Prostate gland (tissue), 2 donors: ENCODE measurements around the gene TEPSIN. TPM values are rescaled to one million over a fixed set of nuclear protein-coding genes. Genes with fewer than 3 reads are reported as not detected.

Experiments used
- DNase-seq: peaks from one replicate; pipeline ENCODE4 v3.0.0-alpha.2; 2019; ENCODE audit warnings: low spot score
- H3K27ac ChIP-seq, 2 donors: fragments of 200-600 bp; sonication (generic); 2 replicates each; pipeline ENCODE4 v1.5.1; 2017 to 2019
- H3K27me3 ChIP-seq: fragments of 200-600 bp; sonication (generic); replicated peaks from 2 replicates; pipeline ENCODE4 v1.5.1; 2019; ENCODE audit not compliant: insufficient read depth
- H3K36me3 ChIP-seq, 2 donors: fragments of 200-600 bp; sonication (generic); 1 replicate in 1 of 2; 2 replicates in 1 of 2; pipeline versions ENCODE4 v1.5.1 to v1.8.1; 2017 to 2019
- H3K4me1 ChIP-seq: fragments of 200-600 bp; sonication (generic); replicated peaks from 2 replicates; pipeline ENCODE4 v1.5.1; 2019
- H3K4me3 ChIP-seq, 2 donors: fragments of 200-600 bp; sonication (generic); 2 replicates each; pipeline ENCODE4 v1.5.1; 2017 to 2019
- H3K9me3 ChIP-seq: fragments of 200-600 bp; sonication (generic); 2 replicates; pipeline ENCODE4 v1.5.1; 2017
- POLR2A ChIP-seq: fragments of 450-650 bp; IDR thresholded peaks from one replicate; pipeline ENCODE4 v1.6.1; 2016; ENCODE audit warnings: antibody characterized with exemption, mild to moderate bottlenecking
- POLR2AphosphoS5 ChIP-seq: sonication (generic); formaldehyde crosslinking; IDR thresholded peaks from one replicate; pipeline ENCODE4 v1.6.1; 2017; ENCODE audit warnings: antibody characterized with exemption
- WGBS: methylation state at CpG from one replicate; pipeline ENCODE4 v1.1.5; 2018; 5-methylcytosine and 5-hydroxymethylcytosine counted together
- intact Hi-C: fragments of 100-400 bp; cut with DNase I; formaldehyde crosslinking; loops from one replicate; pipeline ENCODE4 v1.14.2; 2022
- total RNA-seq, 2 donors: library from RNA; depleted of rRNA; stranded (reverse); fragments of >200 nt; gene quantifications; one replicate each; pipeline ENCODE4 v1.1.0, GENCODE V29; 2016
- TF ChIP-seq, protein P1 (sequence below), 4 experiments: fragments of 200-600 bp in 2 of 4; fragments of 450-650 bp in 2 of 4; sonication (generic) in 2 of 4; IDR thresholded peaks; 1 replicate in 3 of 4; 2 replicates in 1 of 4; pipeline ENCODE4 v1.5.1; 2016 to 2019; ENCODE audit warnings: antibody characterized with exemption in 4 of 4, mild to moderate bottlenecking in 2 of 4, moderate library complexity in 2 of 4

TEPSIN gene, protein sequence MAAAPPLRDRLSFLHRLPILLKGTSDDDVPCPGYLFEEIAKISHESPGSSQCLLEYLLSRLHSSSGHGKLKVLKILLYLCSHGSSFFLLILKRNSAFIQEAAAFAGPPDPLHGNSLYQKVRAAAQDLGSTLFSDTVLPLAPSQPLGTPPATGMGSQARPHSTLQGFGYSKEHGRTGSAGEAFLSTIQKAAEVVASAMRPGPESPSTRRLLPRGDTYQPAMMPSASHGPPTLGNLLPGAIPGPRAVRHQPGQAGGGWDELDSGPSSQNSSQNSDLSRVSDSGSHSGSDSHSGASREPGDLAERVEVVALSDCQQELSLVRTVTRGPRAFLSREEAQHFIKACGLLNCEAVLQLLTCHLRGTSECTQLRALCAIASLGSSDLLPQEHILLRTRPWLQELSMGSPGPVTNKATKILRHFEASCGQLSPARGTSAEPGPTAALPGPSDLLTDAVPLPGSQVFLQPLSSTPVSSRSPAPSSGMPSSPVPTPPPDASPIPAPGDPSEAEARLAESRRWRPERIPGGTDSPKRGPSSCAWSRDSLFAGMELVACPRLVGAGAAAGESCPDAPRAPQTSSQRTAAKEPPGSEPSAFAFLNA
- total RNA-seq = 10 to 100 TPM; 35.6 to 81.5 TPM

DNA sequence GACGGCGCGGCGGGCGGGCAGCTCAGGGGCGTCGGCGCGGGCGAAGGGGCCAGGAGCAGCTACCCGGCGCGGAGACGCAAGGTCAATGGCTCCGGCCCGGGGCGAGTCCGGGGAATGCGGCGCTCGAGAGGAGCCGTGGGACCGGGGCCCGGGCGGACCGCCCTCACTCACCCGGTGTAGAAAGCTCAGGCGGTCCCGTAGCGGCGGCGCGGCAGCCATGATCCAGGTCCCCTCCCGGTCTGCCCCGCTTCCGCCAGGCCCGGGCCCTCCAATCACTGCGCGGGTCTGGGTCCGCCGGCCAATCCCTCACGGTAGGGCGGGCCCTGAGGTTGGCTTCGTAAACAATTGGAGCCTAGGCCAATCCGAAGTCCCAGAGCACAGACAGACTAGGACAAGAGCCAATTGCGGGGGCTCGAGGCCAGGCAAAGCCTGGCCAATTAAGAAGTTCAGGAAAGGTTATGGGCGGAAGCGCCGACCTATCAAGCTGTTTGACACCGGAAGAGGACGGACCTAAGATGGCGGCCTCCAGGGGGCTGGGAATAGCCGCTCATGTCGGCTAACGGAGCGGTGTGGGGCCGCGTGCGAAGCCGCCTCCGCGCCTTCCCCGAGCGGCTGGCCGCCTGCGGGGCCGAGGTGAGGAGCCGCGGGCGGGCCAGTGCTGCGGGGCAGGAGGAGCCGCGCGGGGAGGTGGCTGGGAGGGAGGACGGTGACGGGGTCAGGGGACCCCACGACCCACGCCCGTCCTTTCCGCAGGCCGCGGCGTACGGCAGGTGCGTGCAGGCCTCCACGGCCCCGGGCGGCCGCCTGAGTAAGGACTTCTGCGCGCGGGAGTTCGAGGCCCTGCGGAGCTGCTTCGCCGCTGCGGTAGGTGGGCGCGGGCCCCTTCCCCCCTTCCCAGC, at the start of gene TEPSIN, which contains the start of gene NDUFAF8:
TSS of gene TEPSIN (minus strand) at position 241 of the 899 bp plus-strand sequence. CDS start at position 219, 22 bp downstream.
TSS of gene NDUFAF8 (plus strand) at position 504 of the 899 bp plus-strand sequence. CDS start at position 550, 46 bp downstream.
- H3K36me3 ChIP-seq = no peaks in the 10 kb centered on the region
- no peaks in the 10 kb centered on the region for H3K27me3 ChIP-seq
- H3K27ac ChIP-seq = peak within 1 kb of the TSS; percentile 75 to 76
- WGBS = under 1% methylated on average over 68 of the region's 100 CpGs
- H3K4me1 ChIP-seq = peaks cover 7% of the 10 kb centered on the region
- no peaks in the 10 kb centered on the region for H3K9me3 ChIP-seq
- DNase-seq = peak; percentile 99
- TF ChIP-seq POLR2A = peak; percentile 40
- TF ChIP-seq POLR2AphosphoS5 = peak; percentile 93
- TF ChIP-seq, protein P1, sequence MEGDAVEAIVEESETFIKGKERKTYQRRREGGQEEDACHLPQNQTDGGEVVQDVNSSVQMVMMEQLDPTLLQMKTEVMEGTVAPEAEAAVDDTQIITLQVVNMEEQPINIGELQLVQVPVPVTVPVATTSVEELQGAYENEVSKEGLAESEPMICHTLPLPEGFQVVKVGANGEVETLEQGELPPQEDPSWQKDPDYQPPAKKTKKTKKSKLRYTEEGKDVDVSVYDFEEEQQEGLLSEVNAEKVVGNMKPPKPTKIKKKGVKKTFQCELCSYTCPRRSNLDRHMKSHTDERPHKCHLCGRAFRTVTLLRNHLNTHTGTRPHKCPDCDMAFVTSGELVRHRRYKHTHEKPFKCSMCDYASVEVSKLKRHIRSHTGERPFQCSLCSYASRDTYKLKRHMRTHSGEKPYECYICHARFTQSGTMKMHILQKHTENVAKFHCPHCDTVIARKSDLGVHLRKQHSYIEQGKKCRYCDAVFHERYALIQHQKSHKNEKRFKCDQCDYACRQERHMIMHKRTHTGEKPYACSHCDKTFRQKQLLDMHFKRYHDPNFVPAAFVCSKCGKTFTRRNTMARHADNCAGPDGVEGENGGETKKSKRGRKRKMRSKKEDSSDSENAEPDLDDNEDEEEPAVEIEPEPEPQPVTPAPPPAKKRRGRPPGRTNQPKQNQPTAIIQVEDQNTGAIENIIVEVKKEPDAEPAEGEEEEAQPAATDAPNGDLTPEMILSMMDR (IDR thresholded peaks at IDR 0.05) = peak in 3 of 4 experiments; percentile 11 to 55 (median 34)
- intact Hi-C loops = no loop called here
- H3K4me3 ChIP-seq = peak within 1 kb of the TSS; percentile 87 to 98

DNA sequence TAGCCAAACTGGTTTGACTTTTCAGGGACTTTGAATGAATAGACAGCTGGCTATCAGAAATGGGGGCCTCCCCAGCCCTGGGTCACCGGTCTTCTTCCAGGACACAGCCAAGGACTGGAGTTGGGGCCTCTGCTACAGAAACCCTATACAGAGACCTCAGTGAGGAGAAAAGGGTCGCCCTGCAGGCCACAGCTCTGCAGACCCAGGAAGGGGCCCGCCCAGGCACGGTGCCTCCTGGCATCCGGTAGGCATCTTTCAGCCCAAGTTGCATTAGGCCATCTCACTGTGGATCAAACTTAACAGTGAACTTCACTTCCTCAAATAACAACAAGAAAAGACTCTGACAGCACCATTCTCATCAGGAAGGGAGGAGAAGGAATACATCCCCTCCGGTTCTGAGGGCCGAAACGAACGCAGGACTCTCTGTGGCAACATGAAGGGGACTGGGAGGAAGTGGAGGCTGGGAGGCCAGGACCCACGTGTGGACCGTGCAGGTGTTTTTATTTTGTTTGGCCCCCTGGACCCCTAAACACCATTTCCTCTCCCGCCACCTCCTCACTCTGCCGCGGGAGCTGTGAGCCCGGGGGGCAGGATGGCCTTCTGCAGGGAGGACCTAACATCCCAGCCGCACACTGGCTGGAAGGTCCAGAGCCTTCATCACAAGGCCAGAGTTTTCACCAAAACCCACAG, 49.0 kb upstream of the TEPSIN start:
- Histone ChIP-seq H3K9me3 (no peaks in the 10 kb centered on the region), H3K27me3 (no peaks in the 10 kb centered on the region), H3K27ac (no peak overlapping the region), H3K4me3 (no peak overlapping the region), H3K36me3 (no peaks in the 10 kb centered on the region), H3K4me1 (no peaks in the 10 kb centered on the region)
- intact Hi-C loops = no loop called here
- DNase-seq = no peak
- TF ChIP-seq POLR2AphosphoS5 (no peak), POLR2A (no peak)
- TF ChIP-seq, protein P1 (IDR thresholded peaks at IDR 0.05) = no peak
- WGBS = 88% methylated on average over 16 of the region's 16 CpGs

DNA sequence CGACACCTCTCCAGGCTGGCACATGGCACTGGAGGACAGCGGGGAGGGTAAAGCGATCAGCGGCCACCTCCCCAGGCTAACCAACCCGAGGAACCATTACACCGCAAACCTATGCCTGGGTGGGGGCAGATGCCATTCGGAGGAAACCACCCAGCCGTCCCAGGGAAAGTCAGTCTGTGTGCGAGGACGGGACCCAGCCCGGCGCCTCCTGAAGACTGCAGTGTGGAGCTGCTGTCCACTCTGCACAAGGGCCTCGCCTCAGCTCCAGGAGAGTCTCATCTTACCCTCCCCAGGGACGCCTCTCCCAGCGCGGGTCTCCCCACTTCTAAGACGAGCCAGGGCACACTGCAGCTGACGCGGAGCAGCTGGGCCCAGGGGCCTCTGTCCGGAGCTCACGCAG, 48.3 kb upstream of the TEPSIN start:
- no peak overlapping the region for H3K27ac ChIP-seq
- WGBS = 95% methylated on average over 21 of the region's 21 CpGs

DNA sequence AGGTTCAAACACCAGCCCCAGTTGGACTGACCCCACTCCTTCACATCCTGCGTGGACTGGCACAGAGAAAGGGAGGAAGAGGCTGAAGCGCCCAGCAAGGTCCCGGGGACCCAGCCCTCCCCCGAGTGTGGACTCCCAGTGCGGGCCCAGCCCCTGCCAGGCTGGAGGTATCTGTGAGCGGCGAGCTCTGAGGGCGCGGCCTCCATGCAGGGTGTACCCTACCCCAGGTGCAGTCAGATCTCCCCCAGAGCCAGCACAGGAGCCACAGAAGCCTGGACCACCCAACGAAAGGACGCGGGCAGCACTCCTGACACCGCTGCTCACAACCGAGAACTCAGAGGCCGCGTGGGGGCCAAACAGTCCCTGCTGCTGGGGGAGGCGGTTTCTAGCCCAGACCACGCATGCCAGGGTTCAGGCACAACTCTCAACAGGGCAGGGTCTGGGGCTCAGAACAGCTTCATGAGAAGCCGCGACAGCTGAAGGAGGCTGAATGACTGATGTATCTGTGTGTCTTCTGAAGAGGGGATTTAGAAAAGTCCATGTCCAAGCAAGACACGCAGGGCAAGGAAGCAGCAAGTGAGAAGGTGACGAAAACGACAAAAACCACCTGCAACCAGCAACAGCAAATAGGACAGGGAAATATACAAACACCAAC, 47.8 kb upstream of the TEPSIN start:
- DNase-seq = no peak
- 95% methylated on average over 23 of the region's 23 CpGs for WGBS
- Histone ChIP-seq H3K4me1 (no peaks in the 10 kb centered on the region), H3K9me3 (no peaks in the 10 kb centered on the region), H3K27me3 (no peaks in the 10 kb centered on the region), H3K4me3 (no peak overlapping the region), H3K36me3 (no peaks in the 10 kb centered on the region), H3K27ac (no peak overlapping the region)
- TF ChIP-seq POLR2AphosphoS5 (no peak), POLR2A (no peak)
- TF ChIP-seq, protein P1 (IDR thresholded peaks at IDR 0.05) = no peak
- intact Hi-C loops = no loop called here

More for the DNA sequence above, 48.3 kb upstream of the TEPSIN start:
- TF ChIP-seq POLR2A (no peak), POLR2AphosphoS5 (no peak)
- TF ChIP-seq, protein P1 (IDR thresholded peaks at IDR 0.05) = no peak
- intact Hi-C loops = no loop called here
- Histone ChIP-seq H3K27me3 (no peaks in the 10 kb centered on the region), H3K4me3 (no peak overlapping the region), H3K4me1 (no peaks in the 10 kb centered on the region), H3K9me3 (no peaks in the 10 kb centered on the region), H3K36me3 (no peaks in the 10 kb centered on the region)
- no peak for DNase-seq
